H9 (cell line): ENCODE results near the gene GYPE. TPM values are rescaled to one million over a fixed set of nuclear protein-coding genes. Genes with fewer than 3 reads are reported as not detected.
"Not testable (repeated sequence)": the region's sequence is repeated elsewhere in the genome, so short reads cannot be mapped to it uniquely, and the experiment has no call there.

Experiments used
- DNase-seq: peaks from one replicate; pipeline ENCODE4 v3.0.0-alpha.2; 2017
- H2AFZ ChIP-seq: one replicate; pipeline ENCODE4 v1.6.1; 2013; ENCODE audit warnings: mild to moderate bottlenecking, low read length, control low read depth, moderate library complexity
- H2AK5ac ChIP-seq: 2 replicates; pipeline ENCODE4 v1.6.1; 2013; ENCODE audit warnings: low read length, control low read depth, mixed read lengths; ENCODE audit not compliant: insufficient read length
- H2BK120ac ChIP-seq: one replicate; pipeline ENCODE4 v1.6.1; 2013; ENCODE audit warnings: low read depth, mild to moderate bottlenecking, low read length, control low read depth, inconsistent platforms; ENCODE audit not compliant: poor library complexity, severe bottlenecking
- H2BK12ac ChIP-seq: 2 replicates; pipeline ENCODE4 v1.6.1; 2013; ENCODE audit warnings: low read length, control low read depth, mixed read lengths, low read depth; ENCODE audit not compliant: insufficient read length
- H2BK15ac ChIP-seq: 2 replicates; pipeline ENCODE4 v1.6.1; 2013; ENCODE audit warnings: low read depth, low read length, control low read depth
- H2BK20ac ChIP-seq: one replicate; pipeline ENCODE4 v1.6.1; 2013; ENCODE audit warnings: low read depth, mild to moderate bottlenecking, low read length, control low read depth, inconsistent platforms; ENCODE audit not compliant: poor library complexity, severe bottlenecking
- H2BK5ac ChIP-seq: 2 replicates; pipeline ENCODE4 v1.6.1; 2013; ENCODE audit warnings: low read length, control low read depth, mixed read lengths; ENCODE audit not compliant: insufficient read length
- H3K14ac ChIP-seq: 2 replicates; pipeline ENCODE4 v1.6.1; 2013; ENCODE audit warnings: low read length, control low read depth; ENCODE audit not compliant: insufficient read depth
- H3K18ac ChIP-seq: 2 replicates; pipeline ENCODE4 v1.6.1; 2013; ENCODE audit warnings: low read depth, mild to moderate bottlenecking, mixed read lengths, low read length, control low read depth; ENCODE audit not compliant: insufficient read length
- H3K23ac ChIP-seq: 2 replicates; pipeline ENCODE4 v1.6.1; 2013; ENCODE audit warnings: low read length, control low read depth, mixed read lengths, low read depth; ENCODE audit not compliant: insufficient read length
- H3K23me2 ChIP-seq: 2 replicates; pipeline ENCODE4 v1.6.1; 2013; ENCODE audit warnings: low read depth, mild to moderate bottlenecking, mixed read lengths, low read length, control low read depth; ENCODE audit not compliant: insufficient read length, poor library complexity, severe bottlenecking
- H3K27ac ChIP-seq: 2 replicates; pipeline ENCODE4 v1.5.1; 2013; ENCODE audit warnings: low read length, control low read depth, mixed read lengths, low read depth; ENCODE audit not compliant: insufficient read length
- H3K27me3 ChIP-seq: 2 replicates; pipeline ENCODE4 v1.6.1; 2013; ENCODE audit warnings: low read length, control low read depth, inconsistent platforms; ENCODE audit not compliant: insufficient read depth
- H3K4ac ChIP-seq: 2 replicates; pipeline ENCODE4 v1.6.1; 2013; ENCODE audit warnings: low read depth, mild to moderate bottlenecking, control low read depth, inconsistent platforms, low read length, moderate library complexity
- H3K4me1 ChIP-seq: 2 replicates; pipeline ENCODE4 v1.6.1; 2013; ENCODE audit warnings: low read length, control low read depth, inconsistent platforms; ENCODE audit not compliant: insufficient read depth
- H3K4me2 ChIP-seq: 2 replicates; pipeline ENCODE4 v1.6.1; 2013; ENCODE audit warnings: low read length, control low read depth, mixed read lengths; ENCODE audit not compliant: insufficient read length, insufficient read depth
- H3K56ac ChIP-seq: 2 replicates; pipeline ENCODE4 v1.6.1; 2013; ENCODE audit warnings: low read depth, mild to moderate bottlenecking, mixed read lengths, low read length, control low read depth; ENCODE audit not compliant: insufficient read length
- H3K79me1 ChIP-seq: 2 replicates; pipeline ENCODE4 v1.6.1; 2013; ENCODE audit warnings: low read depth, mild to moderate bottlenecking, moderate library complexity, low read length, control low read depth, inconsistent platforms; ENCODE audit not compliant: insufficient read depth, poor library complexity, severe bottlenecking
- H3K79me2 ChIP-seq: 2 replicates; pipeline ENCODE4 v1.6.1; 2013; ENCODE audit warnings: low read length, control low read depth, inconsistent platforms; ENCODE audit not compliant: insufficient read depth
- H3K9ac ChIP-seq: 2 replicates; pipeline ENCODE4 v1.6.1; 2013; ENCODE audit warnings: low read length, control low read depth, mixed read lengths; ENCODE audit not compliant: insufficient read length; ENCODE audit errors: extremely low read depth
- H3K9me3 ChIP-seq: one replicate; pipeline ENCODE4 v1.6.1; 2013; ENCODE audit warnings: low read depth, low read length, inconsistent platforms; ENCODE audit not compliant: control insufficient read depth
- H3T11ph ChIP-seq: one replicate; pipeline ENCODE4 v1.6.1; 2013; ENCODE audit warnings: mild to moderate bottlenecking, low read length, control low read depth, inconsistent platforms
- H4K20me1 ChIP-seq: one replicate; pipeline ENCODE4 v1.6.1; 2013; ENCODE audit not compliant: control insufficient read depth, insufficient read length, insufficient read depth
- H4K5ac ChIP-seq: 2 replicates; pipeline ENCODE4 v1.6.1; 2013; ENCODE audit warnings: low read depth, mild to moderate bottlenecking, mixed read lengths, low read length, control low read depth; ENCODE audit not compliant: insufficient read length
- H4K8ac ChIP-seq: replicated peaks from 2 replicates; pipeline ENCODE4 v1.6.1; 2013; ENCODE audit warnings: low read length, control low read depth, mixed read lengths, low read depth; ENCODE audit not compliant: insufficient read length
- H4K91ac ChIP-seq: 2 replicates; pipeline ENCODE4 v1.6.1; 2013; ENCODE audit warnings: low read depth, mild to moderate bottlenecking, moderate library complexity, mixed read lengths, low read length, control low read depth; ENCODE audit not compliant: insufficient read length
- H3K27ac Mint-ChIP-seq, 3 experiments: 2 replicates in 2 of 3; 3 replicates in 1 of 3; pipeline ENCODE4 v1.8.0; 2020 to 2021; ENCODE audit warnings: mixed read lengths in 3 of 3, mild to moderate bottlenecking in 1 of 3, moderate library complexity in 1 of 3
- H3K27me3 Mint-ChIP-seq: 2 replicates; pipeline ENCODE4 v1.8.0; 2021; ENCODE audit warnings: low read depth, mild to moderate bottlenecking, moderate library complexity, mixed read lengths
- H3K36me3 Mint-ChIP-seq, 3 experiments: 2 replicates in 2 of 3; 3 replicates in 1 of 3; pipeline ENCODE4 v1.8.0; 2020 to 2021; ENCODE audit warnings: low read depth in 3 of 3, mixed read lengths in 3 of 3; ENCODE audit not compliant: insufficient read depth in 1 of 3
- H3K4me1 Mint-ChIP-seq, 2 experiments: 2 replicates each; pipeline ENCODE4 v1.8.0; 2020; ENCODE audit warnings: mixed read lengths in 2 of 2
- H3K4me3 Mint-ChIP-seq, 2 experiments: 2 replicates in 1 of 2; 3 replicates in 1 of 2; pipeline ENCODE4 v1.8.0; 2020 to 2021; ENCODE audit warnings: mild to moderate bottlenecking in 2 of 2, mixed read lengths in 2 of 2, moderate library complexity in 1 of 2
- H3K9me3 Mint-ChIP-seq, 2 experiments: 2 replicates in 1 of 2; 3 replicates in 1 of 2; pipeline ENCODE4 v1.8.0; 2020; ENCODE audit warnings: mild to moderate bottlenecking in 2 of 2, mixed read lengths in 2 of 2, moderate library complexity in 1 of 2
- CTCF ChIP-seq: fragments of 200-600 bp; sonication (generic); conservative IDR thresholded peaks from 3 replicates; pipeline ENCODE4 v1.8.0; 2021; ENCODE audit warnings: antibody characterized with exemption, mild to moderate bottlenecking
- WGBS: extraction: QIAGEN DNeasy Blood & Tissue Kit; methylation state at CpG from one replicate; pipeline ENCODE4 v1.1.7; 2013; ENCODE audit warnings: missing lambda C conversion rate, low lambda C conversion rate, mixed read lengths; ENCODE audit not compliant: insufficient read length; ENCODE audit errors: extremely low coverage; 5-methylcytosine and 5-hydroxymethylcytosine counted together
- total RNA-seq: library from RNA; stranded (reverse); gene quantifications from 2 replicates; pipeline ENCODE4 v1.2.1, GENCODE V29; 2021

GYPE gene
- total RNA-seq, 1 experiment from 2014 or later, result not detected

- no peaks in the 10 kb centered on the region for H3K9me3 ChIP-seq
- H3K23ac ChIP-seq, result no peak overlapping the region
- H2BK5ac ChIP-seq, result no peak overlapping the region
- no peaks in the 10 kb centered on the region for H3K27me3 ChIP-seq
- DNase-seq, result no peak
- Mint-ChIP-seq H3K36me3 (no peaks in the 10 kb centered on the region), H3K4me3 (no peak overlapping the region), H3K4me1 (no peaks in the 10 kb centered on the region), H3K9me3 (no peaks in the 10 kb centered on the region), H3K27me3 (no peaks in the 10 kb centered on the region), H3K27ac (no peak overlapping the region)
- no peak overlapping the region for H3K27ac ChIP-seq
- H3T11ph ChIP-seq, result no peak overlapping the region
- no peaks in the 10 kb centered on the region for H3K23me2 ChIP-seq
- H2BK120ac ChIP-seq, result no peak overlapping the region
- WGBS, result no CpG with 5 or more reads among the region's 1 CpG
- no peaks in the 10 kb centered on the region for H4K20me1 ChIP-seq
- no peak overlapping the region for H2BK20ac ChIP-seq
- H4K8ac ChIP-seq, result no peak overlapping the region
- H3K9ac ChIP-seq, result no peak overlapping the region
- no peaks in the 10 kb centered on the region for H3K79me2 ChIP-seq
- no peak overlapping the region for H3K18ac ChIP-seq
- no peak overlapping the region for H4K5ac ChIP-seq
- no peak overlapping the region for H3K56ac ChIP-seq
- H3K4me1 ChIP-seq, result no peaks in the 10 kb centered on the region
- H4K91ac ChIP-seq, result no peak overlapping the region
- H3K14ac ChIP-seq, result no peak overlapping the region
- H3K4ac ChIP-seq, result no peak overlapping the region
- no peaks in the 10 kb centered on the region for H3K79me1 ChIP-seq
- no peak overlapping the region for H2AK5ac ChIP-seq
- H2AFZ ChIP-seq, result no peak overlapping the region
- no peak overlapping the region for H2BK12ac ChIP-seq
- H2BK15ac ChIP-seq, result no peak overlapping the region
- no peak for TF ChIP-seq CTCF
- no peak overlapping the region for H3K4me2 ChIP-seq
Observed at GRCh38 chr4:143858456-143858855, 46.9 kb downstream of the GYPE start.

DNA sequence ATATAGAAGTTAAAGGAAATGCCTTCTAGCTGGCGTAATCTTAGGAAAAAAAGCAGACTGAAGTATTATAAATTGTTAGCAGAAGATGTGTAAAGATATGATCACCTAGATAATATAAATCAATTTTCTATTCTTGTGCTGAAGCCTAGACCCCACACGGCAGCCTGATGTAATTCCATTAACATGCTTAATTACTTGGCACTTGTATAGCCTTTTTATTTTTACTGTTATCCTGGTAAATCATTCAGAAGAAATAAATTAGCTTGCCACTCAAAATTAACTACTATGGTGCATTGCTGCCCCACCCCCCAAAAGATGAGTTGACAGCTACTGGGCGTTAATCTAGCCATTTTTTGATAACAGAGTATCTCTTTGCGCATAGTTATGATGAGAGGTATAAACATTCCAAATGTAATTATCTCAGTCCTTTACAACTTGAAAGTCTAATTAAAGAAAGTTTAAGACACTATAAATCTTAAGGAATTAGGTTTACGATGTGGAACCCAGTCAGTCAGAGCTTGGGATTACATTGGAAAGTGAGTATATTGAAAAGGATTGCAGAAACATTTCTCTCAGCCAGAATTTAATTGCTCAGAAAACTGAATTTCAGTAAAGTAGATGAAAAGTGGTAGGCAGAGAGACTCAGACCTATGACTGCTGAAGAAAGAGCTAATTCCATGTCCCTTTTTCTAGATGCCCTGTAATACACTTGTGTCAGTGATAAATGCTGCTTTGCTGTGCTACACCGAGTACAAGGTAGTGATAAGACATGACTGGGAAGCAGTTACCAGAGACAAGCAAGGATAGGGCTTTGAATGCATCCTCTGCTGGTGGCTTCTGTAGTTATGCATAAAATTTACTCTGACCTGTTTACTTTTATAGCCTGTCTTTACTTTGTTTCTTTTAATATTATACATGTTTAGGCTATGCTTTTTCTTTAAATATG is 47.7 kb downstream of the GYPE start:
- H3K23me2 ChIP-seq, H4K8ac ChIP-seq, H2BK15ac ChIP-seq, H2BK5ac ChIP-seq, H4K5ac ChIP-seq, H4K20me1 ChIP-seq, H3K4me2 ChIP-seq, H2AFZ ChIP-seq, H3K79me1 ChIP-seq, H3K9ac ChIP-seq, H3K4me3 Mint-ChIP-seq, H3K4me1 ChIP-seq, H3K9me3 ChIP-seq, H3K14ac ChIP-seq, H3K36me3 Mint-ChIP-seq, H3K18ac ChIP-seq, H2BK20ac ChIP-seq, H3T11ph ChIP-seq, H3K79me2 ChIP-seq, H3K27me3 Mint-ChIP-seq, DNase-seq, H4K91ac ChIP-seq, H2BK12ac ChIP-seq, H3K27ac Mint-ChIP-seq, H2AK5ac ChIP-seq, H3K4me1 Mint-ChIP-seq, H3K9me3 Mint-ChIP-seq, H3K4ac ChIP-seq, H2BK120ac ChIP-seq, H3K56ac ChIP-seq, H3K27me3 ChIP-seq, H3K27ac ChIP-seq, H3K23ac ChIP-seq: not testable (repeated sequence)
- no CpG with 5 or more reads among the region's 6 CpGs for WGBS
